GM21717 (cell line): ENCODE data around the gene TMEM47.

Experiments used
- ATAC-seq: cut with Tn5 transposase; IDR thresholded peaks from one replicate; pipeline ENCODE4 v1.9.1; 2021; ENCODE audit warnings: mild to moderate bottlenecking, moderate library complexity; ENCODE audit not compliant: unreplicated experiment

TMEM47 gene

DNA sequence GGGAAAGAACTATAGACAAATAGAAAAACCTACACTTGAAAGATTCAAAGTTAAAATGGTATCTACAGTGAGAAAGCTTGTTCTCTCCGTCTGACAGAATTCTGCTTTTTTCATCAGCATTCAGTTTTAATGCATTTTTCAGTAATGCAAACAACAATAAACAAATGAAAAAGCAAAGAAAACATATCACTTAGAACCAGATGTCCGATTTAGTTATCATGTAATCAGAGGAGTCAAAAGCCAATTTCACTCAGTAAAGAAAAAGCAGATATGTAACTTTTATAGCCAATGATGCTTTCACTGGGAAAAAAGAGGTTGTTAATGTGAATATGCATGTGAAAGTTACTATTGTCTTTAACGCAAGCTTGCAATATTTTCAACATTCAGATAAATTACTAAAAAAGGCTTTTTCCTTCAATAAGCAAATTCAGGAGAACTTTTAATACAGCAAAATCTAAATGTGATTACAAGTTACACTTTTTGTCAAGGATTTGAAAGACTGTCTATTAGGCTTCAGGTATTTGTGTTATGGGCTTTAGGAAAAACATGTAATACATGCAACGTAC is 70.7 kb downstream of the TMEM47 start:
- ATAC-seq: no peak

DNA sequence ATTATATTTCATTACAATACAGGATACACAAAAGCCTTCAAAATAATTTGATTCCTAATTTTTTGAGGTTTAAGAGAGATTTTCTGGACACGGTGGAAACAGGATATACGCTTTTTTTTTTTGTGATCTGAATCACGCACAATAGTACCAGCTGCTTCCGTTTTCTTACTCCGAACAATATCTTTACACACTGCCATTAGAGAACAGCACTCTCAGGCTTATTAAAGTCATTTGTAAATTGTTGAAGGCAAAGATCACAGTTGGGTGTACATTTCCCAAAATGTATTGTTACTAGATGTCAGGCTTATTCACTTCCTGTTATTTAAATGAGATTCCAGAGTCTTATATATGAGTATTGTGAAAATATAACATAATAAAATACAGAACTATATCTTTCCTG is 71.5 kb downstream of the TMEM47 start:
- ATAC-seq: no peak

DNA sequence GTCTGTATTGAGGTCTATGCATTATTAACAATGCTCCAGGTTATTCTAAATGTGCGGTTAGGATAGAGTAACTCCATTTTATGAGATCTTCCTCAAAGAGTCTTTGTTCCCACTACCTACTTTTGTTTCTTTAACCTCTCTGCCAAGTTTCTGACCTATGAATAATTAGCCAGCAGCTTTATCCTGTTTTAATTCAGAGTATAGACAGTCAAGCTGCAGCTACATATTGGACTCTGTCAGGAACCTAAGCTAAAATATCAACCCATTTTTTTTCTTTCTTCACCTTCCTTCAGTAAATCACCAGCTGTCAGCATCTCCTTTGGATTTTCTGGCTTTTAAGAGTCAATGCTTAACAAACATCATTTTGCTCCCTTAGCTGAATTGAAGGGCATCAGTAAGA is 72.3 kb downstream of the TMEM47 start:
- no peak for ATAC-seq

DNA sequence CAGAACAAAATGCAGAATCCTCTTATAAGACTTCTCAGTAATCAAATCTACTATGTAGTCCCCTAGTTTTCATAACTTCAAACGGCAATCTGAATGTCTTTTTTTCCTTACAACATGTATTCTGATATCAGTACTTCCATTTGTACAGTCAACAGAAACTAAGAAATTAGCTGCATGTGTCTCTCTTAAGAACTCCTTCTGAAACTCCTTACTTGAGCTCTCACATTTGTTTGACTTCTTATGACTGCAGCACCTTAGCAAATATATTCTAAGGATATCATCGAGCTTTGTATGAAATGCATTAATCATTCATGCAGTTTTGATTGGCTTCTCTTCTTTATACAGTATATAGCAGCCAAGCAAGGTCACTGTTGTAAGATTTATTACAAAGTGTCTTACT is 77.0 kb downstream of the TMEM47 start:
- ATAC-seq: no peak

DNA sequence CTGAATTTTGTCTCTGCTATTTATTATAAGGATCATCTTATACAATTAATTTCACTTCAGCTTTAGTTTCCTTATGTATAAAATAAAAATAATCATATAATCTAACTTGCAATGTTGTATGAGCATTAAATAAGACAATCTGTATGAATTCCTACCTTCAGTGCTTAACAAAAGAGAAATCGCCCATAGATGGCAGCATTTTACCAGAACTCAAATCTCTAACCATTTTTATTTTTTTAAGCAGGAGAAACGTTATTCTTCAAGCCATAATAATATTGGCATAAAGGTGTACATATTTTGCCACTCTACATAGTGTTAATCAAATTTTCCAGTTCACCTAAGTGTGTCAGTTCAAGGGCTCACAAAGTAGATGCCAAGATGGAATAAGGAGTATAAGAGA is 78.8 kb downstream of the TMEM47 start:
- no peak for ATAC-seq
